GM18499 (cell line): ENCODE data around the gene SPOCK1.

Experiments
- ATAC-seq: cut with Tn5 transposase; IDR thresholded peaks from one replicate; pipeline ENCODE4 v1.9.1; 2021; ENCODE audit warnings: moderate number of reproducible peaks; ENCODE audit not compliant: insufficient read depth, unreplicated experiment

Gene SPOCK1

GRCh38 chr5:137341831-137342230 lies 157.3 kb downstream of the SPOCK1 start:
- no peak for ATAC-seq

- ATAC-seq, result no peak
Measured at GRCh38 chr5:137340881-137341280, 158.2 kb downstream of the SPOCK1 start.

- ATAC-seq, result no peak
Measured at GRCh38 chr5:137336565-137337120, 162.5 kb downstream of the SPOCK1 start.

- ATAC-seq, result no peak
Measured at GRCh38 chr5:137336161-137336560, 163.0 kb downstream of the SPOCK1 start.

- ATAC-seq, result no peak
Measured at GRCh38 chr5:137335493-137335892, 163.6 kb downstream of the SPOCK1 start.

- no peak for ATAC-seq
Measured at GRCh38 chr5:137333928-137334327, 165.2 kb downstream of the SPOCK1 start.

- no peak for ATAC-seq
Measured at GRCh38 chr5:137333475-137333874, 165.7 kb downstream of the SPOCK1 start.

- no peak for ATAC-seq
Measured at GRCh38 chr5:137332296-137332695, 166.8 kb downstream of the SPOCK1 start.

- ATAC-seq, result no peak
Measured at GRCh38 chr5:137329586-137330296, 169.4 kb downstream of the SPOCK1 start.

GRCh38 chr5:137328991-137329390 lies 170.1 kb downstream of the SPOCK1 start:
- no peak for ATAC-seq

- ATAC-seq, result no peak
Measured at GRCh38 chr5:137328463-137328862, 170.7 kb downstream of the SPOCK1 start.

GRCh38 chr5:137325721-137326120 lies 173.4 kb downstream of the SPOCK1 start:
- no peak for ATAC-seq

- no peak for ATAC-seq
Measured at GRCh38 chr5:137320056-137321045, 178.8 kb downstream of the SPOCK1 start.

- no peak for ATAC-seq
Measured at GRCh38 chr5:137318027-137318426, 181.1 kb downstream of the SPOCK1 start.

GRCh38 chr5:137316346-137316736 lies 182.8 kb downstream of the SPOCK1 start:
- ATAC-seq, result no peak

- no peak for ATAC-seq
Measured at GRCh38 chr5:137315534-137316345, 183.4 kb downstream of the SPOCK1 start.

GRCh38 chr5:137315109-137315508 lies 184.0 kb downstream of the SPOCK1 start:
- no peak for ATAC-seq

GRCh38 chr5:137313526-137314175 lies 185.5 kb downstream of the SPOCK1 start:
- no peak for ATAC-seq

- ATAC-seq, result no peak
Measured at GRCh38 chr5:137312011-137312410, 187.1 kb downstream of the SPOCK1 start.
